SJCRH30 (cell line): ENCODE data around the gene ABCG5. TPM values are rescaled to one million over a fixed set of nuclear protein-coding genes. Genes with fewer than 3 reads are reported as not detected.

Source experiments
- DNase-seq, 2 experiments: peaks; one replicate each; pipeline ENCODE4 v3.0.0-alpha.2; 2015 to 2020
- H3K27ac ChIP-seq: fragments of 250-450 bp; sonication (Bioruptor Pico); 2 replicates; pipeline ENCODE4 v1.5.1; 2020; ENCODE audit warnings: mild to moderate bottlenecking, moderate library complexity
- H3K27me3 ChIP-seq: fragments of 250-450 bp; sonication (Bioruptor Pico); 2 replicates; pipeline ENCODE4 v1.5.1; 2020; ENCODE audit warnings: mild to moderate bottlenecking, moderate library complexity
- H3K36me3 ChIP-seq: fragments of 250-450 bp; sonication (Bioruptor Pico); 2 replicates; pipeline ENCODE4 v1.5.1; 2020; ENCODE audit warnings: mild to moderate bottlenecking, moderate library complexity
- H3K4me1 ChIP-seq: fragments of 250-450 bp; sonication (Bioruptor Pico); 2 replicates; pipeline ENCODE4 v1.5.1; 2020; ENCODE audit warnings: mild to moderate bottlenecking, moderate library complexity
- H3K4me3 ChIP-seq: fragments of 250-450 bp; sonication (Bioruptor Pico); 2 replicates; pipeline ENCODE4 v1.5.1; 2020; ENCODE audit warnings: mild to moderate bottlenecking, moderate library complexity
- H3K9me3 ChIP-seq: fragments of 250-450 bp; sonication (Bioruptor Pico); replicated peaks from 2 replicates; pipeline ENCODE4 v1.5.1; 2020; ENCODE audit warnings: mild to moderate bottlenecking, moderate library complexity
- total RNA-seq: library from RNA; depleted of rRNA; stranded (reverse); fragments of >200 nt; shearing (Covaris generic); gene quantifications from 2 replicates; pipeline ENCODE4 v1.2.3, GENCODE V29; 2014

ABCG5 gene
- total RNA-seq, 1 experiment from 2014 or later = not detected

DNA sequence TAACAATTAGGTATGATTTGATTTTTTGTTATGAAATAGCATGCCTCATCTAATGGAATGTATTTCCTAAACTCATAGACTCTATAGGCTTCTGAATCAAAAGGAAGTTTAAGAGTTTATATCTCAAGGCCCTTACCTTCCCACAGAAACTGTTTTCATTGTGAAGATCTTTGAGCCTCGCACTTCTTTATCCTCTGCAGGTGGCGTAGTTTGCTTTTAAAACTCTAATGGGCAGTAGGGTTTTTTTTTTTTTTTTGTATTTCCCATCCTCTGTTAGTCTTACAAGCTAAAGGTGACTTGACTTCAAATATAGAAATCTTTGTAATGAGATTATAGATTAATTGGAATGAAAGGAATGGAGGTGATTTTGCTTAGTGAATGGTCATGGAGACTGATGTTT is 36.5 kb downstream of the ABCG5 start:
- no peaks in the 10 kb centered on the region for H3K4me1 ChIP-seq
- H3K27me3 ChIP-seq = no peaks in the 10 kb centered on the region
- no peak overlapping the region for H3K4me3 ChIP-seq
- no peak overlapping the region for H3K27ac ChIP-seq
- H3K9me3 ChIP-seq = no peaks in the 10 kb centered on the region
- no peaks in the 10 kb centered on the region for H3K36me3 ChIP-seq
- DNase-seq = no peak

DNA sequence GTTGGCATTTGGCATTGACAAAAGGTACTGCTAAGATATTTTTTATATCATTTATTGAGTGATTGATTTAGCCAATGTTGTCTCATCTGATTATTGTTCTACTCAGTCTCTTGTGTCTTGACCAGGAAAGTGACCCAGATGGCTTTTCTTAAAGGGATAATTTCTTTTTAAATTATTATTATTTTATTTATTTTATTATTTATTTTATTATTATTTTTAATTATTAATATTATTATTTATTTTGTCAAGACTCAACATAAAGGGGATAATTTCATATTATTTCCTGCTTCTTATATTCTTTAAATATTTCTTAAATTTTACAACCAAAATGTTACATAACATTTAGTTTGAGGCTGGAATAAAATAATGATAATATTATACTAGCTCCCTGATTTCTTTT is 37.7 kb downstream of the ABCG5 start:
- H3K36me3 ChIP-seq = no peaks in the 10 kb centered on the region
- no peak for DNase-seq
- H3K27ac ChIP-seq = no peak overlapping the region
- no peaks in the 10 kb centered on the region for H3K27me3 ChIP-seq
- H3K9me3 ChIP-seq = no peaks in the 10 kb centered on the region
- H3K4me1 ChIP-seq = no peaks in the 10 kb centered on the region
- no peak overlapping the region for H3K4me3 ChIP-seq

DNA sequence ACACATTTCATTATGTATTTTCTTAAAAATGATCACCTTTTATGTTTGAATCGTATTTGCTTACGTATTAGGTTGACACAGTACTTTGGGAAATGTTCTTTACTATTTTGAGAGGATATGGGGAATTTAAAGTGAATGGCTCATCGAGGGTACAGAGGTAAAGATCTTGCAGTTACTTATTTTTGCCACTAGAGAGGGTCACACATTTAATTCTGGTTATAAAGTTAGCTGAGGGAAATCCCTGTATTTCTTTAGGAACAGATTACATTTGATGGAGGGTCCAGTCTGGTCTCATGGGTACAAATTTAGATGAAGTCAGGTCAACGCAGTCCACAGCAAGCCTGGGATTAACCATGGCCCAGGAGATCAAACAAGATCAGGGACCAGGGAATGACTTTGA is 40.3 kb downstream of the ABCG5 start:
- H3K4me3 ChIP-seq = no peak overlapping the region
- peak in 1 of 2 experiments; percentile 31 for DNase-seq
- no peaks in the 10 kb centered on the region for H3K9me3 ChIP-seq
- no peaks in the 10 kb centered on the region for H3K36me3 ChIP-seq
- H3K27me3 ChIP-seq = no peaks in the 10 kb centered on the region
- H3K27ac ChIP-seq = no peak overlapping the region
- H3K4me1 ChIP-seq = no peaks in the 10 kb centered on the region

DNA sequence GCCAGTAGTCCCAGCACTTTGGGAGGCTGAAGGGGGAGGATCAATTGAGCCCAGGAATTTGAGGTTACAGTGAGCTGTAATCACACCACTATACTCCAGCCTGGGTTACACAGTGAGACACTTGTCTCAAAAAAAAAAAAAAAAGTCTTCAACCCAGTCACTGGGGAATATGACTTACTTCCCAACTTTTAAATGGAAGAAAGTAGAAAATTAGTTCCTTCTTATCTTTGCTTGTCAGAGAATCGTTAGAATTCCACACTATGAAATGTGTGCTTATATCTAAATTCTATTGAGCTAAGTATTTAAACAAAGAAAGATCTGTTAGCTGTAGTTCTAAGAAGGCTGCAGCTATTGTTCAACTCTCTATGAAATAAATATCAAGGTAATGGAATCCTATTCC is 42.4 kb downstream of the ABCG5 start:
- Histone ChIP-seq H3K27me3 (no peaks in the 10 kb centered on the region), H3K36me3 (no peaks in the 10 kb centered on the region; the same call in 1 of the 2 replicates), H3K27ac (no peak overlapping the region), H3K4me1 (no peaks in the 10 kb centered on the region), H3K4me3 (no peak overlapping the region), H3K9me3 (0 out of 2 replicates have a peak, but pooled peaks cover 3% of the 10 kb centered on the region)
- DNase-seq = no peak

DNA sequence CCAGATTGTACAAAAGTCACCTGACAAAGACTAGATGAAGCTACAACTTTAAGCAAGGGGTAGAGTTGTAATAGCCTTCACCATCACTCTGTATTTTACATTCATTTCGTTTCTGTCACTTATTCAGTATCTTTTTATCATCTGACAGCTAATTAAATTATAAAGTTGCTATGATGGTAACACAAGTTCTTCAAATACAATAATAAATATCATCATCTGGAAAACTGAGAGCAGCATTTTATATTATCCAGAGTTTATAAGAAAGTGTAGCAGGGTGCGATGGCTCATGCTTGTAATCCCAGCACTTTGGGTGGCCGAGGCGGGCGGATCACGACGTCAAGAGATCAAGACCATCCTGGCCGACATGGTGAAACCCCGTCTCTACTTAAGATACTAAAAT is 43.7 kb downstream of the ABCG5 start:
- DNase-seq = no peak
- no peak overlapping the region for H3K27ac ChIP-seq
- H3K4me1 ChIP-seq = no peaks in the 10 kb centered on the region
- H3K9me3 ChIP-seq = 0 out of 2 replicates have a peak, but pooled peaks cover 3% of the 10 kb centered on the region
- H3K27me3 ChIP-seq = no peaks in the 10 kb centered on the region
- no peaks in the 10 kb centered on the region; the same call in 1 of the 2 replicates for H3K36me3 ChIP-seq
- H3K4me3 ChIP-seq = no peak overlapping the region

DNA sequence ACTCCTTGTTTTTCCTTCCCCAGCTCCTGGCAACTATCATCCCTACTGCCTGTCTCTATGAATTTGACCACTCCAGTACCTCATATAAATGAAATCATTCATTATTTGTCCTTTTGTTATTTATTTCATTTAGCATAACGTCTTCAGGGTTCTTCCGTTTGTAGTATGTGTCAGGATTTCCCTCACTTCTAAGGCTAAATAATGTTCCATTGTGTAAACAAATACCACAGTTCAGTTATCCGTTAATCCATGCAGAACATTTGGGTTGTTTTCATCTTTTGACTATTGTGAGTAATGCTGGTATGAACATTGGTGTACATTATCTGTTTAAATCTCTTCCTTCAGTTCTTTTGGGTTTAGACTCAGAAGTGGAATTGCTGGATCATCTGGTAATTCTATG is 46.0 kb downstream of the ABCG5 start:
- H3K9me3 ChIP-seq = 0 out of 2 replicates have a peak, but pooled peaks cover 3% of the 10 kb centered on the region
- DNase-seq = no peak
- H3K4me3 ChIP-seq = no peak overlapping the region
- H3K27ac ChIP-seq = no peak overlapping the region
- no peaks in the 10 kb centered on the region for H3K27me3 ChIP-seq
- no peaks in the 10 kb centered on the region; the same call in 1 of the 2 replicates for H3K36me3 ChIP-seq
- no peaks in the 10 kb centered on the region for H3K4me1 ChIP-seq

DNA sequence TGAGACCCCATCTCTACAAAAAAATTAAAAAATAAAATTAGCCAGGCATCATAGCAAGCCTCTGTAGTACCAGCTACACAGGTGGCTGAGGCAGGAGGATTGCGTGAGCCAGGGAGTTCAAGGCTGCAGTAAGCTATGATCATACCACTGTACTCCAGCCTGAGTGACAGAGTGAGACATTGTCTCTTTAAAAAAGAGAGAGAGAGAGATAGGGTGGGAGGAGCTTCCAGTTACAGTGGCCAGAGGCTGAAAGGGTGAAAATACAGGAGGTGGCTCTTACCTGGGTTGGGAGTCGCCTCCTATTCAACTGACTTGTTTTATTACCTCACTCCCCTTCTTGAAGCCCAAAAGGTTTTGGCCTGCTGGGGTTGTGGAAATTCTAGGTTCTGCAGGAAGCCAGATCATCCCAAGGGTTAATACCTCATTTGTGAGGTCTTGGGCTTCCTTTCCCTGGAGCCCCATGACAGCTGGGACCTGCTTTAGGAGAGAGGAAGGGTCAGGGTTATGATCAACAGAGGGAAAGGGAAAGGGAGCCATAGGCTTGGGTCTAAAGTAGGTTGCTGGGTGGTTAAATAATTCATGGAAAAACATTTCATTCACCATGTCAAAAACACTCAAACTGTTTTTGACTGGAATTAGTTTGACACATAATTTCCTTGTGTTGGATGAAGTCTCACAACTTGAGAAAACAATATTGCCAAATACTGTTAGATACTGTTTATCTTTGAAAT is 47.4 kb downstream of the ABCG5 start:
- H3K9me3 ChIP-seq = 0 out of 2 replicates have a peak, but pooled peaks cover 3% of the 10 kb centered on the region
- H3K27me3 ChIP-seq = no peaks in the 10 kb centered on the region
- H3K4me1 ChIP-seq = no peaks in the 10 kb centered on the region
- no peak overlapping the region for H3K27ac ChIP-seq
- H3K4me3 ChIP-seq = no peak overlapping the region
- no peaks in the 10 kb centered on the region; the same call in 1 of the 2 replicates for H3K36me3 ChIP-seq
- DNase-seq = peak in 1 of 2 experiments; percentile 33

DNA sequence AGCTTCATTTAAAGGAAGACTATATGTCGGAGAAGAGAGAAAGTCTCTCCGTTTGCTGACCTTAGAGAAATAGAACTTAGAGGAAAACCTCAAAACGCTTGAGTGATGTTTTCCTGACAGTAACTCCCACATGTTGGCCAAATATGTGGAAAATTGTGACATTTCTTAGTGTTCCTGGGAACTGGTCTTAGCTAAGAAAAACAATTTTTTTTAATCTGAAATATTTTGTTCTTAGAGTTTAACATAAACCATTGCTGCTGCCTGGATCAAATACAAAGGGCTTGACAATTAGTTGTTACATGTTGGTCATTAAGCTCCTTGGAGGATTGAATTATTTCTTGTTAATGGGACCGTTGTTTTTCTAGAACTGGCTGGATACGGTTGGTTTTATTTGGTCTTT is 48.5 kb downstream of the ABCG5 start:
- no peak overlapping the region for H3K27ac ChIP-seq
- H3K9me3 ChIP-seq = 0 out of 2 replicates have a peak, but pooled peaks cover 3% of the 10 kb centered on the region
- no peaks in the 10 kb centered on the region for H3K4me1 ChIP-seq
- H3K36me3 ChIP-seq = no peaks in the 10 kb centered on the region; the same call in 1 of the 2 replicates
- H3K27me3 ChIP-seq = no peaks in the 10 kb centered on the region
- H3K4me3 ChIP-seq = no peak overlapping the region
- DNase-seq = no peak

DNA sequence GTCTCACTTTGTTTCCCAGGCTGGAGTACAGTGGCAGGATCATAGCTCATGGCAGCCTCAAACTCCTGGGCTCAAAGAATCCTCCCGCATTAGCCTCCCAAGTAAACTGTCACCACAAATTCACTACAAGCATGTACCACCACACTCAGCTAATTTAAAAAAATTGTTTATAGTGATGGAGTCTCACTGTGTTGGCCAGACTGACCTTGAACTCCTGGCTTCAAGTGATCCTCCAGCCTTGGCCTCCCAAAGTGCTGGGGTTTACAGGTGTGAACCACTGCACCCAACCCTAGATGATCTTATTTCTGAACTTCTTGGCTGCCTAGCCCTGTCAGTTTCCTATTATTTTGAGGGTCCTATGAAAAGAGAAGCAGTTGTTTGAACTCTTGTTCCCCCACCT is 50.0 kb downstream of the ABCG5 start:
- 0 out of 2 replicates have a peak, but pooled peaks cover 3% of the 10 kb centered on the region for H3K9me3 ChIP-seq
- no peaks in the 10 kb centered on the region for H3K4me1 ChIP-seq
- no peak for DNase-seq
- no peak overlapping the region for H3K4me3 ChIP-seq
- H3K36me3 ChIP-seq = no peaks in the 10 kb centered on the region; the same call in 1 of the 2 replicates
- no peak overlapping the region for H3K27ac ChIP-seq
- no peaks in the 10 kb centered on the region for H3K27me3 ChIP-seq

DNA sequence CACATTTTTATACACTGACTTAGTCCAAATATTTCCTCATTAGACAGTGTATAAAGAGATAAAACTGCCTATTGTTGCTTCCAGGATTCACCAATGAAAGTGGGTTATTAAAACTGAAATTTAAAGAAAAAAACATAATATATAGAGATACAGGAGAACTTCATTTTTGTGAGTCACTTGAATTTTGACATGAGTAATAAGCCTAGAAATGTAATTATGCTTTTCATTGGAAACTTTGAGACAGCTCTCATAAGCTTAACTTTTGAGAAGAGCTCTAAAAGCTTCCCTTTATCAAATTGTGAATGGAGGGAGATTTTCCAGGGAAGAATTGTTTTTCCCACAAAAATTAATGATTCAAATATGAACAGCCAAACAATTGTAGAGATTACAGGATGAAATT is 50.7 kb downstream of the ABCG5 start:
- Histone ChIP-seq H3K27ac (no peak overlapping the region), H3K4me1 (no peaks in the 10 kb centered on the region), H3K4me3 (no peak overlapping the region), H3K27me3 (no peaks in the 10 kb centered on the region), H3K36me3 (no peaks in the 10 kb centered on the region; the same call in 1 of the 2 replicates), H3K9me3 (0 out of 2 replicates have a peak, but pooled peaks cover 3% of the 10 kb centered on the region)
- DNase-seq = no peak

DNA sequence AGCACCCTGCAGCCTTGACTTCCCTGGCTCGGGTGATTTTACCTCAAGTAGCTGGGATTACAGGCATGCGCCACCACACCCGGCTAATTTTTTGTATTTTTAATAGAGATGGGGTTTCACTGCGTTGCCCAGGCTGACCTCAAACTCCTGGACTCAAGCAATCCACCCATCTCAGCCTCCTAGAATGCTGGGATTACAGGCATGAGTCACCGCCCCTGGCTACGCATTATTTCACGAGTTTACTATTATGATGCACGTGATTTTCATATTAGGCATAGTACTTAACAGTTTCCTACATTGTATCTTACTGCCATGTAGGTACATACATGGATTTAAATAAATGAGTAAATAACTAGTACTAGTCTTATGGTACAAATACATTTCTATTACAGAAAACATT is 60.4 kb downstream of the ABCG5 start:
- no peak for DNase-seq
- H3K36me3 ChIP-seq = no peaks in the 10 kb centered on the region
- H3K4me3 ChIP-seq = no peak overlapping the region
- no peaks in the 10 kb centered on the region for H3K9me3 ChIP-seq
- no peak overlapping the region for H3K27ac ChIP-seq
- H3K4me1 ChIP-seq = 0 out of 2 replicates have a peak, but pooled peaks cover 4% of the 10 kb centered on the region
- no peaks in the 10 kb centered on the region for H3K27me3 ChIP-seq

DNA sequence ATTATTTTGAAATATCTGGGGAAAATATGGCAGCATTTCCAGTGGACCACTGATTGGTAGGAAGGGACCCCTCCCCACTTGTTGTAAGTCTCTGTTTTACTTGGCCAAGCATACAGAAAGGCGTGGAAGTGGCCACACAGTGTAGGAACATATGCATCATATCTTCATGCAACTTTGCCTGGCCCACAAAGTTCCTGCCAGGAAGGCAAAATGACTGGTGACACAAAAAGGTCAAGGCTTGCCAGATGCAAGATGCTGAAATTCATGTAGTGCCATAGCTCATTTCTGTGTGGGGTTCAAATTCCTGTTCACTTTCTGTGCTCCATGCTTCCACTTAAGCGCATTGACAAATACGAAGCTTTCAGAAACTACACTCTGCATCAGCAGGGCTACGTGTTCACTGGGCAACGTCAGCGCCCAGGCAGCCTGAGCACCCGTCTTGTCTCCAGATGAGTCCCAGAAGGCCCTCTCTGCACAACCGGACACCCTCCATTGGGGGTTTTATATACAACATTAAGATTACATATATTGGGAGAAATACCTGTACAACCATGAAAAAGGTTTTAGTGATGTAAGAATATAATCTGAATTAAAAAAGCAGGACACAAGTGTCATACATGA is 61.2 kb downstream of the ABCG5 start:
- Histone ChIP-seq H3K27me3 (no peaks in the 10 kb centered on the region), H3K4me1 (0 out of 2 replicates have a peak, but pooled peaks cover 4% of the 10 kb centered on the region), H3K4me3 (no peak overlapping the region), H3K9me3 (no peaks in the 10 kb centered on the region), H3K36me3 (no peaks in the 10 kb centered on the region), H3K27ac (no peak overlapping the region)
- DNase-seq = no peak

DNA sequence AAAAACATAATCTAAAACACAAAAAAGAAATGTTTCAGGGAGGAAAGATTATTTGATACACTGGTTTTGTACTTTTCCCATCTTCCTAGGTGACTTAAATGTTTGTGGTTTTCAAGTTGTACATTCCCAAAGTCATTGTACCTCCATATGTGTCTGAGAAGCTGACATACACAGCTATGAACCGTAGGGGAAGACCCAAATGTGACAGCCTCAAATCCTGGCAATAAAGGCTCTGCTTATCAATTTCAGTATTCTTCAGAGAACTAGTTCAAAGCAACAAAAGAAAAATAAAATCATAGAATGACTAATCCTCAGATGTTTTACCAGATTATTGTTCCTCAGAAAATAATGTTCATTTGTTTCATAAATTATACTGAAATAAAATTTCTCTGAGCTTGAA is 62.3 kb downstream of the ABCG5 start:
- no peaks in the 10 kb centered on the region for H3K36me3 ChIP-seq
- no peak for DNase-seq
- H3K4me1 ChIP-seq = 0 out of 2 replicates have a peak, but pooled peaks cover 4% of the 10 kb centered on the region
- no peak overlapping the region for H3K27ac ChIP-seq
- no peak overlapping the region for H3K4me3 ChIP-seq
- no peaks in the 10 kb centered on the region for H3K27me3 ChIP-seq
- no peaks in the 10 kb centered on the region for H3K9me3 ChIP-seq

DNA sequence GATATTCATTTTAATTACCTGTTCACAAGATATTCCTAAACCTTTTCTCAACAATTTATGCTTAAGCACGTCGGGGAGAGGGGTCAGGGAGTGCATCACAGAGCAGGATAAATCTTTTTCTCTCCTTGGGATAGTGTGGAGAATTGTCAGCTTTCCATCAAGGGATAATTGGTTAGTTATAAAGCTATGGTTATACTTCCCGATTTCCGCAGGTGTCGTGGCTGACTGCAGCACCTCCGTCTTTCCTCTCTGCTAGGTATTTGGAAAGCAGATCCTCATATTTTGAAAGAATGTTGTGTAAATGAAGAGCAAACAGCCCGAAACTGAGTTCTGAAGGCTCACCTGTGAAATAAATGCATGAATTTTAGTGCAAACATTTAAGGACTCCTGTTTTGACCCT is 64.0 kb downstream of the ABCG5 start:
- Histone ChIP-seq H3K27me3 (no peaks in the 10 kb centered on the region), H3K4me3 (peak overlapping the region; percentile 62), H3K27ac (no peak overlapping the region), H3K9me3 (no peaks in the 10 kb centered on the region), H3K4me1 (0 out of 2 replicates have a peak, but pooled peaks cover 4% of the 10 kb centered on the region), H3K36me3 (no peaks in the 10 kb centered on the region)
- DNase-seq = no peak

DNA sequence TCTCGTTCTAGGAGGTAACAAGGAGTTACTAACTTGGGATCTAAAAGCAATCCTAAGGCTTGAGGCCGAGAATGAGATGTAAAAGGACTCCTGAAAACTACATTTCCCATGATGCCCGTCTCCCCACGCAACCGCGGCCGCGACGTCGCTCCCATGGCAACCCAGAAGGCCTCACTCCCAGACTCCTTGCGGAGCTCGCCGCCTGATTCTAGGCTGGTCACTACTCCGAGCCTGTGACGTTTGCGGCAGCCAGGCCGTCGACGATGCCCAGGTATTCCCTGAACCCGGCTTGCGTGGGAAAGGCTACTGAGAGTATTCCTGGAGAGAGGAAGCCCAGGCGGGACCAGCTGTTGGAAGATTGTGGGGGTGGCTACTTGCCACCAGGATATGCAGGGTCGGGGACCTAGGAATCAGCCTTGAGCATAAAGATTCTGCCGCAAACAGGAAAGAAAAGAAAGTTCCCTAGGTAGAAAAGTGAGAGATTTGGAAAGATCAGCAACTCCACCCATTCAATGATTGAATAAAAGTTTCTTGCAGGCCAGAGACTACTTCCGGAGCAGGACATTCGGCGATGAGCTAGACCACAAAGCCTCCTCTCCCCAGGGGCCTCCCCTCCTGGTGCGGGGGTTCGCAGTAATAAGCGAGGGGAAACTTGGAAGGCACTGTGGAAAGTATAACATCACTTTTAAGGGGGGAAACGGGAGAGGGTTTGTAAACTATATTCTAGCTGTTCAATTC is 64.6 kb downstream of the ABCG5 start, which contains the start of gene DYNC2LI1:
Gene DYNC2LI1 (plus strand): TSS at position 164 of the 738 bp plus-strand sequence. CDS start 100 bp downstream, at position 264.
- Histone ChIP-seq H3K27ac (no peak within 1 kb of the TSS; the same call in 1 of the 2 replicates), H3K4me3 (peak within 1 kb of the TSS; percentile 62), H3K9me3 (no peaks in the 10 kb centered on the region), H3K4me1 (0 out of 2 replicates have a peak, but pooled peaks cover 4% of the 10 kb centered on the region), H3K27me3 (no peaks in the 10 kb centered on the region), H3K36me3 (no peaks in the 10 kb centered on the region)
- peak; percentile 92 to 95 for DNase-seq
